ENCODE measurements around the gene TTBK2.

- TF ChIP-seq, protein P1, sequence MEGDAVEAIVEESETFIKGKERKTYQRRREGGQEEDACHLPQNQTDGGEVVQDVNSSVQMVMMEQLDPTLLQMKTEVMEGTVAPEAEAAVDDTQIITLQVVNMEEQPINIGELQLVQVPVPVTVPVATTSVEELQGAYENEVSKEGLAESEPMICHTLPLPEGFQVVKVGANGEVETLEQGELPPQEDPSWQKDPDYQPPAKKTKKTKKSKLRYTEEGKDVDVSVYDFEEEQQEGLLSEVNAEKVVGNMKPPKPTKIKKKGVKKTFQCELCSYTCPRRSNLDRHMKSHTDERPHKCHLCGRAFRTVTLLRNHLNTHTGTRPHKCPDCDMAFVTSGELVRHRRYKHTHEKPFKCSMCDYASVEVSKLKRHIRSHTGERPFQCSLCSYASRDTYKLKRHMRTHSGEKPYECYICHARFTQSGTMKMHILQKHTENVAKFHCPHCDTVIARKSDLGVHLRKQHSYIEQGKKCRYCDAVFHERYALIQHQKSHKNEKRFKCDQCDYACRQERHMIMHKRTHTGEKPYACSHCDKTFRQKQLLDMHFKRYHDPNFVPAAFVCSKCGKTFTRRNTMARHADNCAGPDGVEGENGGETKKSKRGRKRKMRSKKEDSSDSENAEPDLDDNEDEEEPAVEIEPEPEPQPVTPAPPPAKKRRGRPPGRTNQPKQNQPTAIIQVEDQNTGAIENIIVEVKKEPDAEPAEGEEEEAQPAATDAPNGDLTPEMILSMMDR (IDR thresholded peaks at IDR 0.05; ENCODE audit: insufficient read depth, low read length): no peak
- TF ChIP-seq, protein P2, sequence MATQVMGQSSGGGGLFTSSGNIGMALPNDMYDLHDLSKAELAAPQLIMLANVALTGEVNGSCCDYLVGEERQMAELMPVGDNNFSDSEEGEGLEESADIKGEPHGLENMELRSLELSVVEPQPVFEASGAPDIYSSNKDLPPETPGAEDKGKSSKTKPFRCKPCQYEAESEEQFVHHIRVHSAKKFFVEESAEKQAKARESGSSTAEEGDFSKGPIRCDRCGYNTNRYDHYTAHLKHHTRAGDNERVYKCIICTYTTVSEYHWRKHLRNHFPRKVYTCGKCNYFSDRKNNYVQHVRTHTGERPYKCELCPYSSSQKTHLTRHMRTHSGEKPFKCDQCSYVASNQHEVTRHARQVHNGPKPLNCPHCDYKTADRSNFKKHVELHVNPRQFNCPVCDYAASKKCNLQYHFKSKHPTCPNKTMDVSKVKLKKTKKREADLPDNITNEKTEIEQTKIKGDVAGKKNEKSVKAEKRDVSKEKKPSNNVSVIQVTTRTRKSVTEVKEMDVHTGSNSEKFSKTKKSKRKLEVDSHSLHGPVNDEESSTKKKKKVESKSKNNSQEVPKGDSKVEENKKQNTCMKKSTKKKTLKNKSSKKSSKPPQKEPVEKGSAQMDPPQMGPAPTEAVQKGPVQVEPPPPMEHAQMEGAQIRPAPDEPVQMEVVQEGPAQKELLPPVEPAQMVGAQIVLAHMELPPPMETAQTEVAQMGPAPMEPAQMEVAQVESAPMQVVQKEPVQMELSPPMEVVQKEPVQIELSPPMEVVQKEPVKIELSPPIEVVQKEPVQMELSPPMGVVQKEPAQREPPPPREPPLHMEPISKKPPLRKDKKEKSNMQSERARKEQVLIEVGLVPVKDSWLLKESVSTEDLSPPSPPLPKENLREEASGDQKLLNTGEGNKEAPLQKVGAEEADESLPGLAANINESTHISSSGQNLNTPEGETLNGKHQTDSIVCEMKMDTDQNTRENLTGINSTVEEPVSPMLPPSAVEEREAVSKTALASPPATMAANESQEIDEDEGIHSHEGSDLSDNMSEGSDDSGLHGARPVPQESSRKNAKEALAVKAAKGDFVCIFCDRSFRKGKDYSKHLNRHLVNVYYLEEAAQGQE (IDR thresholded peaks at IDR 0.05; ENCODE audit: insufficient replicate concordance, low read depth): no peak
- TF ChIP-seq POLR2AphosphoS5 (IDR thresholded peaks at IDR 0.05; ENCODE audit: low read depth) (no peak), SPI1 (IDR thresholded peaks at IDR 0.05; ENCODE audit: borderline replicate concordance, low read depth) (no peak), GABPA (IDR thresholded peaks at IDR 0.05; ENCODE audit: low read depth) (no peak)
Observed at GRCh38 chr15:42735382-42736165, 185.0 kb downstream of the TTBK2 start.
